H7 (cell line): ENCODE measurements around the gene NRDC. TPM values are rescaled to one million over a fixed set of nuclear protein-coding genes. Genes with fewer than 3 reads are reported as not detected.
A peak's percentile ranks its signal among the peaks of the same experiment; 100 is the strongest.

Experiments used
- DNase-seq: peaks from one replicate; pipeline ENCODE4 v3.0.0; 2012
- H3K27me3 ChIP-seq: 2 replicates; pipeline ENCODE4 v1.6.0; 2011; ENCODE audit warnings: mild to moderate bottlenecking, low read length; ENCODE audit not compliant: control insufficient read depth, insufficient read depth
- H3K36me3 ChIP-seq: replicated peaks from 2 replicates; pipeline ENCODE4 v1.5.1; 2011; ENCODE audit warnings: low read length; ENCODE audit not compliant: control insufficient read depth, insufficient read depth
- H3K4me3 ChIP-seq: 2 replicates; pipeline ENCODE4 v1.5.1; 2011; ENCODE audit warnings: low read depth, mild to moderate bottlenecking, control low read depth, low read length, moderate library complexity; ENCODE audit not compliant: insufficient read depth
- total RNA-seq: library from RNA; depleted of rRNA; stranded (reverse); fragments of >200 nt; shearing (Covaris generic); gene quantifications from 2 replicates; pipeline ENCODE4 v1.2.3, GENCODE V29; 2014; rRNA removed

Gene NRDC, protein sequence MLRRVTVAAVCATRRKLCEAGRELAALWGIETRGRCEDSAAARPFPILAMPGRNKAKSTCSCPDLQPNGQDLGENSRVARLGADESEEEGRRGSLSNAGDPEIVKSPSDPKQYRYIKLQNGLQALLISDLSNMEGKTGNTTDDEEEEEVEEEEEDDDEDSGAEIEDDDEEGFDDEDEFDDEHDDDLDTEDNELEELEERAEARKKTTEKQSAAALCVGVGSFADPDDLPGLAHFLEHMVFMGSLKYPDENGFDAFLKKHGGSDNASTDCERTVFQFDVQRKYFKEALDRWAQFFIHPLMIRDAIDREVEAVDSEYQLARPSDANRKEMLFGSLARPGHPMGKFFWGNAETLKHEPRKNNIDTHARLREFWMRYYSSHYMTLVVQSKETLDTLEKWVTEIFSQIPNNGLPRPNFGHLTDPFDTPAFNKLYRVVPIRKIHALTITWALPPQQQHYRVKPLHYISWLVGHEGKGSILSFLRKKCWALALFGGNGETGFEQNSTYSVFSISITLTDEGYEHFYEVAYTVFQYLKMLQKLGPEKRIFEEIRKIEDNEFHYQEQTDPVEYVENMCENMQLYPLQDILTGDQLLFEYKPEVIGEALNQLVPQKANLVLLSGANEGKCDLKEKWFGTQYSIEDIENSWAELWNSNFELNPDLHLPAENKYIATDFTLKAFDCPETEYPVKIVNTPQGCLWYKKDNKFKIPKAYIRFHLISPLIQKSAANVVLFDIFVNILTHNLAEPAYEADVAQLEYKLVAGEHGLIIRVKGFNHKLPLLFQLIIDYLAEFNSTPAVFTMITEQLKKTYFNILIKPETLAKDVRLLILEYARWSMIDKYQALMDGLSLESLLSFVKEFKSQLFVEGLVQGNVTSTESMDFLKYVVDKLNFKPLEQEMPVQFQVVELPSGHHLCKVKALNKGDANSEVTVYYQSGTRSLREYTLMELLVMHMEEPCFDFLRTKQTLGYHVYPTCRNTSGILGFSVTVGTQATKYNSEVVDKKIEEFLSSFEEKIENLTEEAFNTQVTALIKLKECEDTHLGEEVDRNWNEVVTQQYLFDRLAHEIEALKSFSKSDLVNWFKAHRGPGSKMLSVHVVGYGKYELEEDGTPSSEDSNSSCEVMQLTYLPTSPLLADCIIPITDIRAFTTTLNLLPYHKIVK
- total RNA-seq, result 103 and 146 TPM in 2 replicates

DNA sequence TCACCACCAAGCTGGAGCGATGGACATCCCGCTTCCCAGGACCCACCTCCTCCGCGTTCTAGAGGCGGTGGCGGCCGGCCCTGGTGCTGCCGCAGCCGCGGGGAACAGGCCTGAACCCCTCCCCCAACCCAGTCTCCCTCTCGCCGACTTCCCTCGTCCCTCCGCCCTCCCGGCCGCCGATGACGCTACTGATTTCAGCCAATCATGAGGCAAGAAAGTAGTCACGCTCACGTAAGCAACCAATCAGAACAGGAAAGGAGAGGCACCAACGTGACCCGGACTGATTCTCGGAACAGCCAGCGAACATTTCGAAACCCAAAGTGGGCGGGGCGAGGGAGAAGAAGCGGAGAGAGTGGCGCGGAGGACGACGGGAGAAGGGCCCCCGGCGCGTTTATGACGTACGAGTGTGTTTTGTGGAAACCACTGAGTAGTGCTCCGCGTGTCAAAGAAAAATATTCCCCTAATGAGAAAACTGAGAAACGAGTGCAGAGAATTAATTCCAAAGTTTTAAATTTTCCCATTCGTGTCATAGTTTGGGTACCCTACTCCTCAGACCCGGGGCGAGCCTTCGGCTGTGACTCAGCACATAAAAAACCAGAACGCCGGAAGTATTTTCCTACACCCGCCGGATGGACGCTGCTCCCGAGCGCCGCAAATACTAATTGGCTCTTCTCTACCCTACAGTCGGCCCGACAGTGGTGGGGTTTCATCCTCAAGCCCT is at the start of gene NRDC:
TSS of gene NRDC (minus strand) at position 112 of the 721 bp plus-strand sequence. CDS start 112 bp downstream, outside the sequence.
- H3K36me3 ChIP-seq, result no peaks in the 10 kb centered on the region
- H3K4me3 ChIP-seq, result peak within 1 kb of the TSS; percentile 99
- H3K27me3 ChIP-seq, result no peaks in the 10 kb centered on the region
- peak; percentile 97 for DNase-seq

DNA sequence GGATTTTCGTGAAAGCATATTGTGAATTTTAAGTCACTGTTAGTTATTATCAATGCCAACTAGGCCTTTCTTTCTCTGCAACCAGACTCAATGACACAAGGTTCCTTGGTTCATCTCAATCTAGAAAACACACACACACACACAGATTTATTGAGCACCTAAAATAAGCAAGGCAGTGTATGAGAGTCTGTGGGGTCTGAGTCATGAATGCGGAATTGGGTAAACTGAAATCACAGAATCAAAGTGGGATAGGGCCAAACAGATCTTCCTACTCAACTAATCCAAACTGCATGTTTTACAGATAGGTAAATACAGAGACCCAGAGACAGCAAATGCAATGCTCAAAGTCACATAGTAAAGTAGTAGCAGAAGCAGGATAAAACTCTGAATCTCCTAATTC is 48.5 kb upstream of the NRDC start:
- DNase-seq, result no peak
- H3K36me3 ChIP-seq, result peaks cover 3% of the 10 kb centered on the region
- no peak overlapping the region for H3K4me3 ChIP-seq
- H3K27me3 ChIP-seq, result no peaks in the 10 kb centered on the region

- Histone ChIP-seq H3K27me3 (no peaks in the 10 kb centered on the region), H3K4me3 (no peak overlapping the region), H3K36me3 (no peaks in the 10 kb centered on the region; the same call in none of the 2 replicates)
- peak; percentile 51 for DNase-seq
These were observed 47.8 kb upstream of the NRDC start for GRCh38 chr1:51926171-51926812.

DNA sequence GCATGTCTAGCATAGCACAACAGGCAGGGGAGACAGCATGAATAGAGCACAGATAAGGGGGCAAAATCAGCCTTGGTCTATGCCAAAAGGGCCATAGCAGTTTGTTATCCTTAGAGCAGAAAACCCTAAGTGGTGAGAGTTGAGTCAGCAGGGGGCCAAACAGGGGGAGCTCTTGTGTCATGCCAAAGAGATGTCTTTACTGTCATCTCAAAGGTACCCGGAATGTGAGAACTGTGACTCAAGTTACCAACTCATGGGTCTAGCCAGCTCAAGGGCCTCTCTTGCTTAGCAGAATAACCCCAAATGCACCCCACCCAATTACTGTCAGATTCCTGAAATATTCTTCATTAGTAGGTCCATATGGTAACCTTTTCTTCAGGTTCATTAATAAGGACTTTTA is 45.9 kb upstream of the NRDC start:
- Histone ChIP-seq H3K4me3 (no peak overlapping the region), H3K27me3 (no peaks in the 10 kb centered on the region), H3K36me3 (peaks cover 3% of the 10 kb centered on the region)
- no peak for DNase-seq

- Histone ChIP-seq H3K36me3 (peaks cover 7% of the 10 kb centered on the region), H3K4me3 (no peak overlapping the region), H3K27me3 (no peaks in the 10 kb centered on the region)
- DNase-seq, result no peak
These were observed 43.5 kb upstream of the NRDC start for GRCh38 chr1:51922040-51922439.

- Histone ChIP-seq H3K27me3 (no peaks in the 10 kb centered on the region), H3K36me3 (peaks cover 8% of the 10 kb centered on the region), H3K4me3 (no peak overlapping the region)
- no peak for DNase-seq
These were observed 41.6 kb upstream of the NRDC start for GRCh38 chr1:51920130-51920529.

GRCh38 chr1:51919684-51920083 is 41.2 kb upstream of the NRDC start:
- H3K27me3 ChIP-seq, result no peaks in the 10 kb centered on the region
- peaks cover 8% of the 10 kb centered on the region for H3K36me3 ChIP-seq
- no peak overlapping the region for H3K4me3 ChIP-seq
- no peak for DNase-seq

DNA sequence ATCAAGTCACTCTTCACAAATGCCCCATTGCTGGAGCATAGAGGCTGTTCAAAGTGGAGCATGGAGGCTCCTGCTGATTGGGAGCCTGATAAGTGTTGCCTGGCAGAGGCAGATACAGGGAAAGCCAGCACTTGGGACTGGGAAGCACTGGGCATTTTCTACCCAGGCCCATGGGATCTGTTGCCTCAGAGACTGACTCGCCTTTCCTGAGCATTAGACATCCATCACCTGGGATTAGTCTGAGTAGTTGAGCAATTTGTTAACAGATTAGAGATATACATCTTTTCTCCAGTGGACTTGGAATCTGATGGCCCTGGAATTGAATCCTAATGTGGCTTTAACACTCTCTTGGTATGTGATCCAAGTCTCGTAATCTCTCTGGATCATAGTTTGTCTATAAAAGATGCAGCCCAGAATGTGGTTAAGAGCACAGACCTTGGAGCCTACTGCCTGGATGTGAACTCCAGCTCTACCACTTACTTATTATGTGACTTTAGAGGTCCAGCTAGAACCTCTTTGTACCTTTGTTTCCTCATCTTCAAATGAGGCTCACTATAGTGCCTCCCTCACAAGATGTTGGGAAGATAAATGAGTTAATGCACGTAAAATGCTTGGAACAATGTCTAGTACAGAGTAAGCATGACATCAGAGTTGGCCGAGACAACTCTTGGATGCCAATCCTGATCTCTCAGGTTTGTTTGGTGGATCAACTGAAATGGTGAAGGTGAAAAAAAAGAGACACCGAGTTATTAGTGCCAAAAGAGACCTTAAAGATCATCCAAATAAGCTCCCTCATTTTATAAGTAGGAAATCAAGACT is 38.3 kb upstream of the NRDC start:
- Histone ChIP-seq H3K27me3 (no peaks in the 10 kb centered on the region), H3K4me3 (no peak overlapping the region), H3K36me3 (peaks cover 8% of the 10 kb centered on the region)
- no peak for DNase-seq

- Histone ChIP-seq H3K27me3 (no peaks in the 10 kb centered on the region), H3K4me3 (no peak overlapping the region), H3K36me3 (peaks cover 8% of the 10 kb centered on the region)
- DNase-seq, result no peak
These were observed 37.4 kb upstream of the NRDC start for GRCh38 chr1:51915951-51916350.

DNA sequence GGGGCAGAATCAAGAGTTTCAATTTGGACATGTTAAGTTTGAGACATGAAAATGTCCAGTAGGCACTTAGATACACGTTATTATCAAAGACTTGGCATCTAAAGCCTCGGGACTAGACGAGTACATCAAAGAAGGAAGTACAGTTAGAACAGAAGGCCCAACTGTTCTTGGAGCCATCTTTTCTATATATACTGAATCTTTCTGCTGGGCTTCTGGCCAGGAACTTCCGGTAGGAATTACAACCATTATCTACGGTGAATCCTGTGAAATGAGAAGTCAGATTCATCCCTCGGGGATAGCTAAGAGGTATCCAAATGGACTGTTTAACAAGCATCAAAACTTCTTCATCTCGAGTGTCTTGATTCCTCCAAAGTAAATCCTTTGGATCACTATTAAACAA is 34.4 kb upstream of the NRDC start:
- Histone ChIP-seq H3K4me3 (no peak overlapping the region), H3K36me3 (peaks cover 1% of the 10 kb centered on the region)
- no peak for DNase-seq

DNA sequence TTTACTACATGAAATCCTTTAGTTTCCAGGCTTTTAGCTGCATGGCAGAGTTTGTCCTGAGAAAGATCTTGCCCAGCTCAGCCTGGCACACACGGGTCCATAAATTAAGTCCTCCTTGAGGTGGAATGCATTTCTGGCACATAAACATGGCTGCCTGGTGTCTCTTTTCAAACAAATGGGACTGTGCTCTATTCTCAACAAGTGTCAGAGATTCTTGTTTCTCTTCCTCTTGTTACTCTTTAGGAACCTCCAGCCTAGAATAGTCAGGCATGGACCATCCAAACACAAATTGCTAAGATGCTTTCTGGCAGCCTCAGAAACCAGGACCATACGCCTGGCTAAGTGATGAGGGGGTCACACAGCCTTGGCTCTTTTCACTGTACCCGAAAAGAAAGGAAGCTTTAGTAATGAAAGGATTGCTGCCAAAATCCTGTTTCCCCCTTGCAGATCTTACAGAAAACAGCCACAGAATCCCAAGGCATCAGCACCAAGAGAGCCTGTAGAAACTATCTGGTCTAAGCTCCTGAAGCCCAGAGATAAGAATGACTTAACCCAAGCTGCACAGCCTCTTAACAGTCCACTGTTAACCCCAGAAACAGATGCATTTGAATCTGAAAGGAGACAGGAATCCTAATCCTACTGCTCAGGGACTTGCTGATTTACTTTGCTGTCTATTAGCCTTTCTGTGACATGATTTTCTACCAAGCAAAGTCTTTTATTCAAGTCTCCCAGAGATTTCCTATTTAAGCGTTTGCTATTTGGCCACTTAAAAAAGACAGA is 31.9 kb upstream of the NRDC start:
- Histone ChIP-seq H3K36me3 (no peaks in the 10 kb centered on the region; the same call in none of the 2 replicates), H3K4me3 (no peak overlapping the region), H3K27me3 (no peaks in the 10 kb centered on the region)
- no peak for DNase-seq

More for the DNA sequence above, 34.4 kb upstream of the NRDC start:
- H3K27me3 ChIP-seq, result no peaks in the 10 kb centered on the region

GRCh38 chr1:51908499-51908898 is 30.0 kb upstream of the NRDC start:
- no peak for DNase-seq
- Histone ChIP-seq H3K36me3 (no peaks in the 10 kb centered on the region; the same call in none of the 2 replicates), H3K27me3 (no peaks in the 10 kb centered on the region), H3K4me3 (no peak overlapping the region)
